HCT116 (cell line): ENCODE measurements around the gene TMIE.

Experiments used
- CEBPB ChIP-seq: IDR thresholded peaks from 2 replicates; pipeline ENCODE4 v1.6.1; 2012; ENCODE audit warnings: low read depth
- CTCF ChIP-seq, 3 experiments: fragments of 200-600 bp in 1 of 3; sonication (generic) in 1 of 3; IDR thresholded peaks in 2 of 3; conservative IDR thresholded peaks in 1 of 3; 2 replicates each; pipeline ENCODE4 v1.5.1; 2012 to 2017; ENCODE audit warnings: low read depth in 2 of 3, low read length in 2 of 3, antibody characterized with exemption in 1 of 3, borderline replicate concordance in 1 of 3, control low read depth in 1 of 3, mild to moderate bottlenecking in 1 of 3, mixed read lengths in 1 of 3, mixed run types in 1 of 3, moderate library complexity in 1 of 3; ENCODE audit not compliant: insufficient read depth in 1 of 3
- POLR2A ChIP-seq: IDR thresholded peaks from 2 replicates; pipeline ENCODE4 v1.7.0; 2011; ENCODE audit warnings: borderline replicate concordance; ENCODE audit not compliant: insufficient read depth, insufficient read length; ENCODE audit errors: extremely low read depth
- SRF ChIP-seq: IDR thresholded peaks from 2 replicates; pipeline ENCODE4 v1.6.1; 2012; ENCODE audit warnings: low read depth
- ZNF274 ChIP-seq: fragments of 200-500 bp; sonication (Bioruptor generic); IDR thresholded peaks from 2 replicates; pipeline ENCODE4 v1.6.1; 2014; ENCODE audit warnings: mild to moderate bottlenecking, low read depth, low read length, inconsistent platforms

- TF ChIP-seq ZNF274, result no peak
- TF ChIP-seq CTCF (IDR thresholded peaks at IDR 0.05 in 2 of 3, conservative IDR thresholded peaks at IDR 0.05 in 1 of 3; ENCODE audit: borderline replicate concordance in 1 of 3, insufficient read depth in 1 of 3, low read depth in 2 of 3, low read length in 2 of 3), result no peak
- no peak for TF ChIP-seq SRF
- no peak for TF ChIP-seq CEBPB
- no peak for TF ChIP-seq POLR2A
Measured at GRCh38 chr3:46750555-46751038, 49.4 kb downstream of the TMIE start.
